ENCODE measurements around the gene RALGPS1.

The RALGPS1 gene

GRCh38 chr9:127109212-127109711 is 194.7 kb downstream of the RALGPS1 start:
- H3K4me3 ChIP-seq (ENCODE audit: low read depth, low read length): no peak overlapping the region
- no peak for TF ChIP-seq CTCF (IDR thresholded peaks at IDR 0.05; ENCODE audit: borderline replicate concordance, insufficient read depth, low read depth, low read length)

- TF ChIP-seq CTCF (IDR thresholded peaks at IDR 0.05; ENCODE audit: borderline replicate concordance, insufficient read depth, low read depth, low read length): no peak
- H3K4me3 ChIP-seq (ENCODE audit: low read depth, low read length): no peak overlapping the region
Observed at GRCh38 chr9:127112056-127112455, 197.5 kb downstream of the RALGPS1 start.

GRCh38 chr9:127112735-127113161 is 198.2 kb downstream of the RALGPS1 start:
- no peak overlapping the region for H3K4me3 ChIP-seq (ENCODE audit: low read depth, low read length)
- no peak for TF ChIP-seq CTCF (IDR thresholded peaks at IDR 0.05; ENCODE audit: borderline replicate concordance, insufficient read depth, low read depth, low read length)

GRCh38 chr9:127113191-127113972 is 198.8 kb downstream of the RALGPS1 start:
- H3K4me3 ChIP-seq (ENCODE audit: low read depth, low read length): no peak overlapping the region
- TF ChIP-seq CTCF (IDR thresholded peaks at IDR 0.05; ENCODE audit: borderline replicate concordance, insufficient read depth, low read depth, low read length): no peak

- no peak for TF ChIP-seq CTCF (IDR thresholded peaks at IDR 0.05; ENCODE audit: borderline replicate concordance, insufficient read depth, low read depth, low read length)
- H3K4me3 ChIP-seq (ENCODE audit: low read depth, low read length): no peak overlapping the region
Observed at GRCh38 chr9:127114606-127115005, 200.0 kb downstream of the RALGPS1 start.

GRCh38 chr9:127116088-127116726 is 201.6 kb downstream of the RALGPS1 start:
- TF ChIP-seq CTCF (IDR thresholded peaks at IDR 0.05; ENCODE audit: borderline replicate concordance, insufficient read depth, low read depth, low read length): no peak
- H3K4me3 ChIP-seq (ENCODE audit: low read depth, low read length): no peak overlapping the region

All from GM12875 (cell line).